ENCODE data around the gene TNPO3. TPM values are rescaled to one million over a fixed set of nuclear protein-coding genes. Genes with fewer than 3 reads are reported as not detected.
"Not testable (repeated sequence)": the region's sequence is repeated elsewhere in the genome, so short reads cannot be mapped to it uniquely, and the experiment has no call there.

The TNPO3 gene
- total RNA-seq, 1 experiment from 2014 or later: 71.1 TPM

DNA sequence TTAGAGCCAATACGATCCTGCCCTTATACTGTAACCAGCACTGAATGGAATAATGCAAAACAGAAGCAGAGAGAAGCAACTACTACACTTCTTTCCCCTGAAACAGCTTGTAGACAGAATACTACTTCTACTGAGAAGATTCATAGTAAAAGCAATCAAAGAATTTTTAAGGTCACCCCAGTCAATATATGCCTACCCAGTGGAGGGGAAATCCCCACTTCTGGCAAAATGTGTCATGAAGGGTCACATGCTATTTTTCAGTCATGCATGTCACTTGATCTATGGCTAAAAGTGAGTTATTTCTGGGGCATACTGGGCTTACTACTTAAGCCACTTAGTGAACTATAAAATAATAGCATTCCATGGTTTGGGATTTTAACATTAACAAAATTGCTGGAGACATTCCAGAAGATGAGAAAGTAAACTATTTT is 91.6 kb downstream of the TNPO3 start:
- DNase-seq (ENCODE audit: low read depth): peak; percentile 32

DNA sequence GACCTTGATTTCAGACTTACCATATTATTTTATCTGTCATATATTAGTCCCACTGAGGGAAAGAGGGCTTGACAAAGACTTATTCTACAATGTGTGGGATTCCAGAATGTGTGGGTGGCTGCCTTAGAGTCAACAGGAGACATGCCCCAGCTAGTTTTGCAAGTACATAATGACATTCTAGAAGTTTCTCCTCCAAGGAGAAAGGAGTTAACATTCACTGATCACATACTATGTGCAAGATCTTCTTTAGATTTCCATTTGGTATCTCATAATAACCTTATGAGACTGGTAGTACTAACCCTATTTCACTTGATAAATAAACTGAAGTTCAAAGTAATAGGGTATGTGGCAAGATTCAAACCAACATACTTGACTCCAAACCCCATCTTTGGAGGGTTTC is 92.0 kb downstream of the TNPO3 start:
- DNase-seq (ENCODE audit: low read depth): no peak

DNA sequence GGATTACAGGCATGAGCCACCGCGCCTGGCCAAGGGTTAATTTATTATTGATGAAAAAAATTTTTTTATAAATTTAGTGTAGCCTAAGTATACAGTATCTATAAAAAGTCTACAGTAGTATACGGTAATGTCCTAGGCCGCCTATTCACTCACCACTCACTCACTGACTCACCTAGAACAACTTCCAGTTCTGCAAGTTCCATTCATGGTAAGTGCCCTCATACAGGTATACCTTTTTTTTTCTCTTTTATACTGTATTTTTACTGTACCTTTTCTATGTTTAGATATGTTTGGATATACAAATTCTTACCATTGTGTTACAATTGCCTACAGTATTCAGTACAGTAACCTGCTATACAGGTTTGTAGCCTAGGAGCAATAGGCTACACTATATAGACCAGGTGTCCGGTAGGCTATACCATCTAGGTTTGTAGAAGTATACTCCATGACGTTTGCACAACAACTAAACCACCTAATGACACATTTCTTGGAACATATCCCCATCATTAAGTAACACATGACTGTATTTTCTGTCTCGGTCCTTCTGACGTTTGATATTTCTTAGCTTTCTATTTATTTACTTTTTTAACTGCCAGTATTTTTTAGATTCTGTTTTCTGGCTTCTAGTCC is 93.8 kb downstream of the TNPO3 start:
- no peak for DNase-seq (ENCODE audit: low read depth)

DNA sequence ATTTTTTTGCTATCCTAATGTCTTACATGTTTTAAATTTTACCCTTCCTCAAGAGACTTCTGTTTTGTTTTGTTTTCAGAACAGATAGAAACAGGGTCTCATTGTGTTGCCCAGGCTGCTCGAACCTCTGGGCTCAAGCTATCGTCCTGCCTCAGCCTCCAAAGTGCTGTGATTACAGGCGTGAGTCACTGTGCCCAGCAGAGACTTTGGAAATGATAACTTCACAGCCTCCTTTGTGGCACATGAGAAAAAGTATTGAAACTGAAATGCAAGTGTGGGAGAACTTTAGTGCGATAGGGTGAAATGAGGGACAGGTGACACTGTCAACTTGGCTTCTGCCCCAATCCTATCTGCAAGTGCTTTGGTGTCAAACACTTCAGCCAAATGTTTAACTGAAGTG is 95.6 kb downstream of the TNPO3 start:
- no peak for DNase-seq (ENCODE audit: low read depth)

DNA sequence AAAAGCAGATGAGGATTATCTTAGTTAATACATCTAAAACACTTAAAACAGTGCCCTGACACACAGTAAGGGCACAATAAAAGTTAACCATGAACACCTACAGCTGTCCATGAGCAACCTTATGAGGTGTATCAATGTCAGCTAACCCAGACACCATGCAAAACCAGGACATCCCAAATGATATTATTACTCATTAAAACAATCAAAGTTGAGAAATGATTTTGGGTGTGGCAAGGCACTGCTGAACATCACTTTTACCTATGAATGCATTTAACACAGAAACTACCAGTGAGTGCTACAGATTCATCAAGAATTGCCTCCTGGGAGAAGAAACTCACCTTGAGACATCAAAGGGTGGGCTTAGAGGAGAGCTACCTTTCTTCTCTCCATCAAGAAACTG is 98.9 kb downstream of the TNPO3 start:
- no peak for DNase-seq (ENCODE audit: low read depth)

DNA sequence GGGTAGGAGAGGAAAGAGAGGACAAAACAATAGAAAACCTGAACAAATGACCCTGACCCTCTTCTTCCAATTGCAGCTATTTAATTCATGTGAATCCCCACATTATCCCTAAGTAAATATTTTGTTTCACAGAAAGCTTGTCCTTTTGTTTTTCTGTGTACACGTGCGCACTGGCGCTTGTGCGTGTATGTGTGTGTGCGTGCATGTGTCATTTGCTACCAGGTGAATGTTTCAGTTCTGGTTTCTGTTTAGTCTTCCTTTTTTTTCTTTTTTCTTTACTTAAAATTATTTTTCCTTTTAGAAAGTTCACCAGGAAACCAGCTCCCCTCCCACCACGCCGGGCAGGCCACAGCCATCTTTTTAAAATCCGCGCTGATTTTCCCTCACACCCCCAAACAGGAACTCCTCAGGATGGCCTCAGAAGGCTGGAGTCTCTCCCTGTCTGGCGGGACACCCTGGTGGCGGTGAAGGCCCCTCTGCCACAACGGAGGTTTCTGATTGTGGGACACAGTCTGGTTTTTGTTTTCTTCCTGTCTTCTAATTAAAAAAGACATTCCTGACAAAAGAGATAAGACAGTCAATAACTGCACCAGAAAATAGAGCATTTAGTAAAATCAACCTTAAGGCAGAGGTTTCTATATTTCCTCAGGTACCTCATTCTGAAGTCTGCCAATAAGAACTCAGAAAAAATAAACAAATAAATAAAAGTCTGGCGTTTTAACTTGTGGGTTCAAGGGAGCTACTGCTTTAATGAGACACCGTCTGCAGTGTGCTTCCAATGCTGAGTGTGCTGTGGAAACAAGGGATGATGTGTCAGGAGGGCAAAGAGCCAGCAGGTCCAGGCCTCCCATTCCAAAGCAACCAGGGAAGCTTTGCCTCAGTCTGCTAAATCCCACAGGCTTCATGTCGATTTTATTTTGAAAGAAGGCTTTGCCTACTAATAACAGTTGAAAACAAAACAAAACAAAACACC is 99.8 kb downstream of the TNPO3 start:
- DNase-seq (ENCODE audit: low read depth): peak; percentile 26

DNA sequence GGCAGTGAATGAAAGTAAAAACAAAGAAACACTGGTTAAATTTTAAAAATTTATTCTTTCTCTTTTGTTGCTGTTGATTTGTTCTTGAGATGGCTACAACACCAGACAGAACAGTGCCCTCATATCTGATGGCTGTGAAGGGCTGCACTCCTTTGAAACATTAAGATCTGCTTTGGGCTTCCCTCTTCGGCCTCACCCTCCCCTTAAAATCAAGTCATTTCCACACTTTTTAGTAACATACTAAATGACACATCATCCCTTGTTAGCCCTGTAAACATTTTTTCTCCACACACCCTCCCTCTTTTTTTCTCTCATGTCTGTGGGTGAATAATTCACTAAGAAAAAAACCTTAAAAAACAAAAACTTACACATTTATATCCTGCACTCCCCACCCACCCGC is 100.8 kb downstream of the TNPO3 start:
- DNase-seq (ENCODE audit: low read depth): no peak

DNA sequence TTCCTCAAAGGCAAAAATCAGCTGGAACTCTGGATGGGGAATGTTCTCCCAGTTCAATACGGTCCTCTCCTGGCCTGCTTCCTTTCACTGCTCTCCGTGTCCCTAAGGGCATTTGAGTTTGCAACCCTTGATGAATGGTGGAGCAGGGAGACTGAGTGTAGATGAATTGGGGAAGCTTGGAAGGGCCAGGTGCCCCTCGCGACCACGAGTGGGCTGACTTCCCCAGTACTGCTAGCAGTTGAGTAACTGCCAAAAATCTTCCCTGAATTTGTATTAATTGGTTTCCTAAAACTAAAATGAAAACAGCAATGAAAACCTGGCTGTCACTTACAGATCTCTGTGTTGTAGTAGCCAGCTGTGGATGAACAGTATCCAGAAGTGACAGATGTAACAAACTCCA is 103.6 kb downstream of the TNPO3 start:
- no peak for DNase-seq (ENCODE audit: low read depth)

DNA sequence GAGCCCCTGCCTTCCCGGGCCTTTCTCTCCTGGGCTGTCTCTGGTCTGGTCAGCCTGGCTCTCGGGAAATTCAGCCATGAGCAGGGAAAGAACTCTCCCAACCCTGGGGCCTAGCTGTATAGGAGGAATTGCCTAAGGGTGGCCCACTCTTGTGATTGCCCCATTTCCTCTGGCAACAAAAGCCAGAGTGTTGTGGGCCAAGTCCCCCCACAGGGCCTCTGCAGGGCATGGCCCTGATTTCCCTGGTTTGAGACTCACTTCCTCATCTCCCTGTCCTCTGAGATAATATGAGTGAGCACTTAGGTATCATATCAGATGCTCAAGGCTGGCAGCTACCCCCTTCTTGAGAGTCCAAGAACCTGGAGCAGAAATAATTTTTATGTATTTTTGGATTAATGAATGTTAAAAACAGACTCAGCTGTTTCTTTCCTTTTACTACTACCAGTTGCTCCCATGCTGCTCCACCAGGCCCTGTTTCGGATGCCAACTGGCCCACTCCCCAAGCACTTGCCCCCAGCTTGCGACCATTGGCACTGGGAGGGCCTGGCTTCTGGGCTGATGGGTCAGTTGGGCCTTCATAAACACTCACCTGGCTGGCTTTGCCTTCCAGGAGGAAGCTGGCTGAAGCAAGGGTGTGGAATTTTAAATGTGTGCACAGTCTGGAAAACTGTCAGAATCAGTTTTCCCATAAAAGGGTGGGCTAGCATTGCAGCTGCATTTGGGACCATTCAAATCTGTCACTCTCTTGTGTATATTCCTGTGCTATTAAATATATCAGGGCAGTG is 105.7 kb downstream of the TNPO3 start:
- DNase-seq (ENCODE audit: low read depth): no peak

DNA sequence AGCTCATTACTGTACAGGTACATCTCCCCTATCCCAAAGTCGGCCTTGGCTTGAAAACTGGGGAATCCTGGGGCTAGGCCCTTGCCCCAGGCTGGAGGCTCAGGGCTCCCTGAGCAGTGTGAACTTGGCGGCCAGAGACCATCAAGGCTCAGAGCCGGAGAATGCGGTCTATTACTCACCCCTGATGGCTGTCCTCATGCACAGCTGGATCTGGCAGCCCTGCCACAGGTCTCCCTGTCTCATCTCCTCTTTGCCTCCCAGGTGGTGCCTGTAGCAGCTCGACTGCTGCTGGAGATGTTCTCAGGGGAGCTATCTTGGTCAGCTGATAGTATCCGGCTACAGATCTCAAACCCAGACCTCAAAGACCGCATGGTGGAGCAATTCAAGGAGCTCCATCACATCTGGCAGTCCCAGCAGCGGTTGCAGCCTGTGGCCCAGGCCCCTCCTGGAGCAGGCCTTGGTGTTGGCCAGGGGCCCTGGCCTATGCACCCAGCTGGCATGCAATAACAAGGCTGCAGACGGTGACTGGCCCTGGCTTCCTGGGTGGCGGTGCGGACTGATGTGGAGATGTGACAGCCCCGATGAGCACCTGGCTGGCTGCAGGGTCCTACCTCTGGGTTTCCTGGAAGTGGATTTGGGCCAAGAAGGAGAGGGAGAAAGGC is 106.5 kb downstream of the TNPO3 start:
- DNase-seq (ENCODE audit: low read depth): no peak

DNA sequence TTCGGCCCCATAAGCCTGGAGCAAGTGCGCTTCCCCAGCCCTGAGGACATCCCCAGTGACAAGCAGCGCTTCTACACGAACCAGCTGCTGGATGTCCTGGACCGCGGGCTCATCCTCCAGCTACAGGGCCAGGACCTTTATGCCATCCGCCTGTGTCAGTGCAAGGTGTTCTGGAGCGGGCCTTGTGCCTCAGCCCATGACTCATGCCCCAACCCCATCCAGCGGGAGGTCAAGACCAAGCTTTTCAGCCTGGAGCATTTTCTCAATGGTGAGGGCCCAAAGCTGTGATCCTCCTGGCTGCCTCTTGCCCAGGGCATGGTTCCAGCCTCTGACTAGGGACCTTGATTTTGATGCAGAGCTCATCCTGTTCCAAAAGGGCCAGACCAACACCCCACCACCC is 107.1 kb downstream of the TNPO3 start:
- no peak for DNase-seq (ENCODE audit: low read depth)

DNA sequence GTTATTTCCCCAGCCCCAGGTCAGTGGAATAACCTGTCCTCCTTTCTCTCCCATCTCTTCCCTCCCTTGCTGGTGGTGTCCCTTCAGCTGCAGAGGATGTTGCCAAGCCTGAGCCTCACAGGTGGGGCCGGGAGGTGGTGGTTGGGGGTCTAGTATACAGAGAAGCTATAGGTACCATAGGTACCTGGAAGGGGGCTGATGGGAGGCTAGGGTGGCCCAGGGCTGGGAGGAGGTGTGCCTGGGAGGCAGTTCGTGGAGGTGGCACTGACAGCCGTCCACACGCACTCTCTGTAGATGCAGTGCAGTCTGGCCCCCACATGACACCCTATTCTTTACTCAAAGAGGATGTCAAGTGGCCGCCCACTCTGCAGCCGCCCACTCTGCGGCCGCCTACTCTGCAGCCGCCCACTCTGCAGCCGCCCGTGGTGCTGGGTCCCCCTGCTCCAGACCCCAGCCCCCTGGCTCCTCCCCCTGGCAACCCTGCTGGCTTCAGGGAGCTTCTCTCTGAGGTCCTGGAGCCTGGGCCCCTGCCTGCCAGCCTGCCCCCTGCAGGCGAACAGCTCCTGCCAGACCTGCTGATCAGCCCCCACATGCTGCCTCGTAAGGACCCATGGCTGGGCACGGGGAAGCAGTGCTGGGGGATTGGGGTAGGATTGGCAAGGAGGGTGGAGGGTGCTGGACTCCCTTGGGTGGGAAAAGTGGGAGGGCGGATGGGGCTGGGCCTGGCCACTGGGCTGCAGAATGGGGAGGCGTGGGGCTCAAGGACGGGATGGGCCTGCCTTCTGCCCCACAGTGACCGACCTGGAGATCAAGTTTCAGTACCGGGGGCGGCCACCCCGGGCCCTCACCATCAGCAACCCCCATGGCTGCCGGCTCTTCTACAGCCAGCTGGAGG is 107.7 kb downstream of the TNPO3 start:
- DNase-seq (ENCODE audit: low read depth): no peak

DNA sequence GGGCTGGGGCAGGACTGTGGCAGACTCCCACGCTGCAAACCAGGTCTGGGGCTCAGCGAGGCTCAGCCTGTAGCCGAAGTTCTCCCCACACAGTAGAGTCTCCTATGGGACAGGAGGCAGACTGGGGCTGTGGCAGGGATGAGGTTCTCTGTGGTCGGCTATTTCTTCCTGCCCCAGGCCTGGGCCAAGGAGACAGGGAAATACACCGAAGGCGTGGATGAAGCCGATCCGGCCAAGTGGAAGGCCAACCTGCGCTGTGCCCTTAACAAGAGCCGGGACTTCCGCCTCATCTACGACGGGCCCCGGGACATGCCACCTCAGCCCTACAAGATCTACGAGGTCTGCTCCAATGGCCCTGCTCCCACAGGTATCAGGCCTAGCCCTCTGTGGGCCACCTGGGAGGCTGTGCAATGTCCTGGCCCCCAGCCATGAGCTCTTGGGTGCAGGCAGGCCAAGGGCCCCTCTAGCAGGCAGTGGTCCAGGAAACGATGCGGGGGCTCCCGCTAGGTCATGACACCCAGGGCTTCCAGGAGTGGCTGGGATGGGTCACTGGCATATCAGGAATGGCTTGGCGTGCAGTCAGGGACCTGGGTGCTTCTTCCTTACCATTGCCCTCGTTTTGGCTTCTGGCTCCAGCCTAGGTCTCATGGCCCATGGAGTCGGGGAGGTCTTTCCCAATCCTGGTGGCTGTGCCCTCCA is 109.1 kb downstream of the TNPO3 start:
- DNase-seq (ENCODE audit: low read depth): no peak

DNA sequence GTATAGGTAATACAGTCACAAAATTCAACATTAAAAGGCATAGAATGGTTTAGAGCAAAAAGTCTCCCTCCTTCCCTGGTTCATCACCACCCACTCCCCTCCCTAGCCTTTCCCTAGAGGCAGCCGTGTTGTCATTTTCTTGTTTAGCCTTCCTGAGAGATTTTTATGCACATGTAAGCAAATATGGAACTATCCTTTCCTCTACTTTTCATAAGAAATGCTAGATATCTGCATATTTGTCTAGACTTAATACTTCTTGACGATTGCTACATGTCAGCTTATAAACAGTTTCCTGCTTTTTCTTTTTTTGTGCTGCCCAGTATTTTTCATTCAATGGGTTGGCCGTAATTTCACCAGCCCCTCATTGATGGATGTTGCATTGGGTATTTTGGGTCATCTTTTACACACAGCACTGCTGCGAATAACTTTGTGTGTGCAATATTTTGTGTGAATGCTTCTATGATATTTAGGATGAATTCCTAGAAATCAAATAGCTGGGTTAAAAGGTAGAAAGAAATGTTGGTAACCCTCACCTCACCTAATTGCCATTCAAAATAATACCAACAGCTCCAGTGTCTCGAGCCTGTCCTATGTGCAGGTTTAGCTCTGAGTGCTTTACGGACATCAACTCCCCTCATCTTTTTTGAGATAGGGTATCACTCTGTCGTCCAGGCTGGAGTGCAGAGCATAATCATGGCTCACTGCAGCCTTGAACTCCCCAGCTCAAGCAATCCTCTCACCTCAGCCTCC is 110.2 kb downstream of the TNPO3 start:
- DNase-seq (ENCODE audit: low read depth): no peak

DNA sequence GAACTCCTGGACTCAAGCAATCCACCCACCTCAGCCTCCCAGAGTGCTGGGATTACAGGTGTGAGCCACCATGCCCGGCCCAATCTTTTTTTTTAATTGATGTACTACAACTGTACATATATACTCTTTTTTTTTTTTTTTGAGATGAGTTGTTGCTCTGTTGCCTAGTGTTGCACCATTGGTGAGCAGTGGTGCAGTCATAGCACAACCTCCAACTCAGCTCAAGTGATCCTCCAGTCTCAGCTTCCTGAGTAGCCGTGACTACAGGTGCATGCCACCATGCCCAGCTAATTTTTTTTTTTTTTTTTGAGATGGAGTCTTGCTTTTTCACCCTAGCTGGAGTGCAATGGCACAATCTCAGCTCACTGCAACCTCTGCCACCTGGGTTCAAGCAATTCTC is 111.7 kb downstream of the TNPO3 start:
- DNase-seq (ENCODE audit: low read depth): not testable (repeated sequence)

DNA sequence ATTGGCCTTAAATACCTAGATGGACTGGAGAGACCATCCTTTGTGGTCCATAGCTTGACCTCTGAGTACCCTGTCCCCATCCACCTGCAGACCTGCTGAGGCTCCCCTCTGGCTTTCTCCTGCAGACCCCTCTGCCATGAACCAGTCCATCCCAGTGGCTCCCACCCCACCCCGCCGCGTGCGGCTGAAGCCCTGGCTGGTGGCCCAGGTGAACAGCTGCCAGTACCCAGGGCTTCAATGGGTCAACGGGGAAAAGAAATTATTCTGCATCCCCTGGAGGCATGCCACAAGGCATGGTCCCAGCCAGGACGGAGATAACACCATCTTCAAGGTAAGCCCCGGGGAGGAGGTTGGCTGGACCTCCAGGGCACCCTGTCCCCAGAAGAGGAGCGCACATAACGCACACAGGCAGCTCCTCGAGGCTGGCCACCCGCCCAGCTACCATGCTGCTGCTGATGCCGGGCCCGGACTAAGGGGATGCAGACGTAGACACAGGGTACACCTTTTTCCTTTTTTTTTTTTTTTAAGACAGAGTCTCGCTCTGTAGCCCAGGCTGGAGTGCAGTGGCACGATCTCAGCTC is 112.9 kb downstream of the TNPO3 start:
- no peak for DNase-seq (ENCODE audit: low read depth)

DNA sequence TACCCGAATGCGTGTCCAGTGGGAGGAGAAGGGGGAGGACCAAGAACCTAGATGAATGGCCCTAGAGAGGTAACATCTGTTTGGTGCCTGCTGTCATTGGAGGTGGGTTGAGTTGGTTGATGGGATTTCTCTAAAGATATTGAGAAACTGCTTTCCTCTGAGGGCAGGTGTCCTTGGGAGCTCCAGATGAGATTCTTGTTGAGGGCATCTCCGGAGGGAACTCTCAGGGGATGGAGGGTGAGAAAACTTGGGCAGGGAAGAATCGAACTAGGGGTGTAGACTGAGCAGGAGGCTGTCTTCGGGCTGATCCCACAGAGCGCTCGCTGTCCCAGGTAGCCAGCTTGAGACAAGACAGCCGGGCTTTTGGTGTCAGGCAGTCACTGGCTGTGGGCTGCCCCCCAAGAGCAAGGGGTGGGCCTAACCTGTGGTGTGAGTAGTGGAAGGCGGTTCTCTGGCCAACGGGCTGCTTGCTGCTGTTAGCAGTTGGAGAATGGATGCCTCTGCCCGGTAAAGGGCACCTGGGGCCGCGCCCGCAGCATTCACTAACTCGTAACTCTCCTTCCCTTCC is 113.5 kb downstream of the TNPO3 start:
- DNase-seq (ENCODE audit: low read depth): no peak

DNA sequence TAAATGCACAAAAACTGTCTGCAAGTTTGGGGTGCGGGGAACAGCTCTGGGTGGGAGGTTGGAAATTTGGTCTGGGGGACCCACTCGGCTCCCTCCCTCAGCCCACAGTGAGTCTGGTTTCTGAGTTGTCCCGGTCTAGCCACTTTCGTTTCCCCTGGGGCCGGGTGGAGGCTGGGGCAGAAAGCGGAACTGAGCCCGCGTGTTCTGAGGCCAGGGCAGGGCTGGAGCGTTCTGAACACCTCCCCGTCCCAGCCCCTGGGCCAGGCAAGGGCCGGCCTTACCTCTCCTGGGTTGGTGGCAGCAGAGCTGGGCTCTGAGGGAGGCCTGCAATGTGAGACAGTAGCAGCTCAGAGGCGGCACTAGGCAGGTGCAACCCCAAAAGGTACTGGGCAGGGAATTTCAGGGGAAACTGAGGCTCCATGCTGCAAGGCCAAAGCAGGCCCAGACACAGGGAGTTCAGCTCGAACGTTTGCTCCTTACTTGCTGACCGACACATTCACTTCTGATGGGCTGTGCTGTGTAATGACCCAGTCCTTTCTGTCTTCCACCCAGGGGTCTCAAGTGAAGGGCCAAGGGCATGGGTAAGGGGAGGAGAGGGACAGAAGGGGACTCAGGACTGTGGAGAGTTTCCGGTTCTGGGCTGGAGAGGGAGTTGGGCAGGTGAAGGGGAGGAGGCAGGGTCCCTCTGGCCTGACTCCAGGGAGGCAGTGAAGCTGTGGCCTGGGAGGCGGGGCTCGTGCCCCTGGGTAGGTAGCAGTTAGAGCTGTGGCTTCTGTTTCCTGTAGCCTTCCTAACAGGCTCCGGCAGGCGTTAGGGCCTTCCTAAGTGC is 114.2 kb downstream of the TNPO3 start:
- no peak for DNase-seq (ENCODE audit: low read depth)

Data from LHCN-M2 (cell line).